Endothelial cell of umbilical vein (primary cell): ENCODE measurements around the gene PTH1R. TPM values are rescaled to one million over a fixed set of nuclear protein-coding genes. Genes with fewer than 3 reads are reported as not detected.

ENCODE experiments used
- BruUV-seq: library from RNA; stranded (reverse); fragments of 400-500 nt; replicated peaks from 2 replicates; lab custom pipeline; 2021; lab: Mats Ljungman, UMichigan
- CTCF ChIA-PET: fragments of 300-600, 350-600 bp; sonication (Branson Sonifier 250); formaldehyde crosslinking; loops from one replicate; lab custom pipeline; 2021; ENCODE audit warnings: antibody characterized with exemption, inconsistent platforms; lab: Charles Lee
- POLR2A ChIA-PET: fragments of 300-600, 350-600 bp; sonication (Branson Sonifier 250); formaldehyde crosslinking; loops from one replicate; lab custom pipeline; 2021; ENCODE audit warnings: antibody characterized with exemption, inconsistent platforms; lab: Charles Lee
- DNase-seq: peaks from one replicate; pipeline ENCODE4 v3.0.0-alpha.2; 2011; ENCODE audit warnings: low read depth, low spot score
- FAIRE-seq: peaks from 2 replicates; lab custom pipeline; 2011; peaks lifted over from hg19 to GRCh38; lab: Jason Lieb, UNC
- H2AFZ ChIP-seq: 2 replicates; pipeline ENCODE4 v1.6.0; 2012; ENCODE audit warnings: low read depth, low read length, control low read depth, inconsistent platforms
- H3K27ac ChIP-seq: 2 replicates; pipeline ENCODE4 v1.5.1; 2011; ENCODE audit warnings: low read depth, mild to moderate bottlenecking, control low read depth, low read length, moderate library complexity; ENCODE audit not compliant: insufficient read depth
- H3K27me3 ChIP-seq, 2 experiments: 2 replicates each; pipeline versions ENCODE4 v1.6.0 to v1.6.1; 2011; ENCODE audit warnings: low read length in 2 of 2, mixed read lengths in 1 of 2; ENCODE audit not compliant: control insufficient read depth in 2 of 2, insufficient read depth in 2 of 2
- H3K36me3 ChIP-seq, 2 experiments: 2 replicates in 1 of 2; 3 replicates in 1 of 2; pipeline ENCODE4 v1.5.1; 2011; ENCODE audit warnings: low read length in 2 of 2, mild to moderate bottlenecking in 1 of 2, moderate library complexity in 1 of 2; ENCODE audit not compliant: control insufficient read depth in 2 of 2, insufficient read depth in 2 of 2; ENCODE audit errors: extremely low read depth in 1 of 2
- H3K4me1 ChIP-seq: 3 replicates; pipeline ENCODE4 v1.5.1; 2011; ENCODE audit warnings: mild to moderate bottlenecking, low read length; ENCODE audit not compliant: control insufficient read depth, insufficient read depth; ENCODE audit errors: extremely low read depth
- H3K4me2 ChIP-seq: 2 replicates; pipeline ENCODE4 v1.6.1; 2011; ENCODE audit warnings: low read length, control low read depth, mixed read lengths; ENCODE audit not compliant: insufficient read depth
- H3K4me3 ChIP-seq, 3 experiments: fragments of 200-600 bp in 1 of 3; sonication (generic), shearing (Covaris generic) in 1 of 3; replicated peaks in 1 of 3; 2 replicates each; pipeline ENCODE4 v1.5.1; 2011 to 2016; ENCODE audit warnings: control low read depth in 3 of 3, low read length in 3 of 3, mild to moderate bottlenecking in 2 of 3, inconsistent platforms in 1 of 3, low read depth in 1 of 3, moderate library complexity in 1 of 3; ENCODE audit not compliant: insufficient read depth in 1 of 3
- H3K79me2 ChIP-seq: 2 replicates; pipeline ENCODE4 v1.6.0; 2012; ENCODE audit warnings: low read length, inconsistent platforms; ENCODE audit not compliant: control insufficient read depth, insufficient read depth
- H3K9ac ChIP-seq: replicated peaks from 2 replicates; pipeline ENCODE3; 2011; ENCODE audit warnings: low read length, control low read depth; ENCODE audit not compliant: insufficient read depth; ENCODE audit errors: extremely low read depth
- H3K9me1 ChIP-seq: replicated peaks from 3 replicates; pipeline ENCODE4 v1.6.0; 2011; ENCODE audit warnings: mild to moderate bottlenecking, low read length; ENCODE audit not compliant: control insufficient read depth, insufficient read depth; ENCODE audit errors: extremely low read depth
- H3K9me3 ChIP-seq: replicated peaks from 2 replicates; pipeline ENCODE4 v1.5.1; 2012; ENCODE audit warnings: low read length, inconsistent platforms; ENCODE audit not compliant: control insufficient read depth, insufficient read depth
- H4K20me1 ChIP-seq: replicated peaks from 2 replicates; pipeline ENCODE3; 2011; ENCODE audit warnings: mild to moderate bottlenecking, low read length; ENCODE audit not compliant: control insufficient read depth, insufficient read depth; ENCODE audit errors: extremely low read depth
- EZH2 ChIP-seq: IDR thresholded peaks from 2 replicates; pipeline ENCODE4 v1.6.1; 2012; ENCODE audit warnings: borderline replicate concordance, low read depth, mild to moderate bottlenecking, moderate library complexity, low read length, inconsistent platforms; ENCODE audit not compliant: severe bottlenecking
- FOS ChIP-seq: IDR thresholded peaks from 2 replicates; pipeline ENCODE4 v1.6.1; 2011; ENCODE audit warnings: mild to moderate bottlenecking, low read length, moderate library complexity, borderline replicate concordance; ENCODE audit not compliant: insufficient read depth
- GATA2 ChIP-seq: IDR thresholded peaks from 2 replicates; pipeline ENCODE4 v1.7.0; 2011; ENCODE audit warnings: low read depth, mild to moderate bottlenecking, moderate library complexity, mixed read lengths, low read length; ENCODE audit not compliant: insufficient read length, insufficient read depth
- JUN ChIP-seq: IDR thresholded peaks from 2 replicates; pipeline ENCODE4 v1.6.1; 2011; ENCODE audit warnings: borderline replicate concordance, low read depth; ENCODE audit not compliant: insufficient read length, insufficient read depth
- MYC ChIP-seq: IDR thresholded peaks from one replicate; pipeline ENCODE4 v1.6.1; 2011; ENCODE audit warnings: mild to moderate bottlenecking, low read depth, low read length
- POLR2A ChIP-seq: IDR thresholded peaks from 2 replicates; pipeline ENCODE4 v1.6.1; 2012; ENCODE audit warnings: low read depth, mild to moderate bottlenecking, control low read depth, low read length
- POLR2AphosphoS5 ChIP-seq: IDR thresholded peaks from 2 replicates; pipeline ENCODE4 v1.6.1; 2012; ENCODE audit warnings: low read depth, mild to moderate bottlenecking, control low read depth, low read length, moderate library complexity; ENCODE audit not compliant: insufficient read depth
- dilution Hi-C: fragments of 300-500 bp; cut with MboI; formaldehyde crosslinking; loops from one replicate; pipeline ENCODE4 v1.15.0; 2019; ENCODE audit warnings: low sequenced_read_pairs; ENCODE audit not compliant: extremely low pct_ligation_motif_present
- intact Hi-C: fragments of 100-400 bp; cut with micrococcal nuclease; formaldehyde crosslinking; loops from one replicate; pipeline ENCODE4 v1.10.0; 2022
- polyA plus RNA-seq, 4 experiments: library from polyadenylated mRNA; depleted of rRNA in 3 of 4; stranded (reverse) in 3 of 4; unstranded in 1 of 4; fragments of >200 nt; gene quantifications; 2 replicates each; pipeline versions ENCODE4 v1.2.1 to v1.2.3, GENCODE V29; 2011 to 2012; ENCODE audit warnings: missing spikeins in 1 of 4
- total RNA-seq: library from RNA; stranded (reverse); gene quantifications from 2 replicates; pipeline ENCODE4 v1.2.3, GENCODE V29; 2021
- TF ChIP-seq, protein P1 (sequence below), 2 donors: IDR thresholded peaks; 1 replicate in 1 of 2; 2 replicates in 1 of 2; pipeline ENCODE4 v1.5.1; 2011; ENCODE audit warnings: low read length in 2 of 2, mild to moderate bottlenecking in 2 of 2, moderate library complexity in 2 of 2, control low read depth in 1 of 2, inconsistent platforms in 1 of 2, low read depth in 1 of 2; ENCODE audit not compliant: insufficient read depth in 1 of 2; ENCODE audit errors: extremely low read depth in 1 of 2
- TF ChIP-seq, protein P2 (sequence below): IDR thresholded peaks from 2 replicates; pipeline ENCODE4 v1.6.1; 2011; ENCODE audit not compliant: insufficient read depth, insufficient read length

The PTH1R gene
- total and polyA plus RNA-seq, 2 donors (not counting 3 experiments of a cell fraction or from before 2014, with no cell fraction given) = 0.08 to 0.46 TPM

DNA sequence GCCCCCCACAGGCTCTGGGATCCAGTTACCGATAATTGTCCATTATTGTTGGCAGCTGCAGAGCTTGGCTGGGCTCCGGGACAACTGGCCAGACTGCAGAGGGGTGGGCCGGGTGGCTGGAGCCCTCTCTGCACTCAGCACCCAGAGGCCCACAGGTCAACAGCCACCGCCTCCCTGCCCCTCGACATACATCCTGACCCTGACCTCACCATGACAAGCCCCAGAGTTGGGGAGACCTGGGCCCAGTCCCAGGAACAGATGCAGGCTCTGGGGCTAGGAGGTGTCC lies 22.4 kb downstream of the PTH1R start:
- no peaks in the 10 kb centered on the region for H4K20me1 ChIP-seq
- intact Hi-C loops = no loop called here
- no peak overlapping the region for H3K9ac ChIP-seq
- H3K27ac ChIP-seq = no peak overlapping the region
- H3K9me1 ChIP-seq = no peaks in the 10 kb centered on the region
- FAIRE-seq (no peak), DNase-seq (no peak)
- dilution Hi-C loops = no loop called here
- no peaks in the 10 kb centered on the region for H3K79me2 ChIP-seq
- no peaks in the 10 kb centered on the region for H3K9me3 ChIP-seq
- no peaks in the 10 kb centered on the region for H3K27me3 ChIP-seq
- H3K4me3 ChIP-seq = no peak overlapping the region
- H3K36me3 ChIP-seq = no peaks in the 10 kb centered on the region
- no peak overlapping the region for H3K4me2 ChIP-seq
- no peak overlapping the region for H2AFZ ChIP-seq
- ChIA-PET CTCF (interaction anchor here (2.4 kb wide), 1 partner anchor 9 kb away, joined by 15 read pairs; no protein-coding TSS in a partner anchor), POLR2A (no interaction called here)
- no peak for TF ChIP-seq EZH2
- TF ChIP-seq, protein P1, sequence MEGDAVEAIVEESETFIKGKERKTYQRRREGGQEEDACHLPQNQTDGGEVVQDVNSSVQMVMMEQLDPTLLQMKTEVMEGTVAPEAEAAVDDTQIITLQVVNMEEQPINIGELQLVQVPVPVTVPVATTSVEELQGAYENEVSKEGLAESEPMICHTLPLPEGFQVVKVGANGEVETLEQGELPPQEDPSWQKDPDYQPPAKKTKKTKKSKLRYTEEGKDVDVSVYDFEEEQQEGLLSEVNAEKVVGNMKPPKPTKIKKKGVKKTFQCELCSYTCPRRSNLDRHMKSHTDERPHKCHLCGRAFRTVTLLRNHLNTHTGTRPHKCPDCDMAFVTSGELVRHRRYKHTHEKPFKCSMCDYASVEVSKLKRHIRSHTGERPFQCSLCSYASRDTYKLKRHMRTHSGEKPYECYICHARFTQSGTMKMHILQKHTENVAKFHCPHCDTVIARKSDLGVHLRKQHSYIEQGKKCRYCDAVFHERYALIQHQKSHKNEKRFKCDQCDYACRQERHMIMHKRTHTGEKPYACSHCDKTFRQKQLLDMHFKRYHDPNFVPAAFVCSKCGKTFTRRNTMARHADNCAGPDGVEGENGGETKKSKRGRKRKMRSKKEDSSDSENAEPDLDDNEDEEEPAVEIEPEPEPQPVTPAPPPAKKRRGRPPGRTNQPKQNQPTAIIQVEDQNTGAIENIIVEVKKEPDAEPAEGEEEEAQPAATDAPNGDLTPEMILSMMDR (IDR thresholded peaks at IDR 0.05; ENCODE audit: extremely low read depth in 1 of 2, insufficient read depth in 1 of 2, low read depth in 1 of 2, low read length in 2 of 2) = no peak
- no peak for TF ChIP-seq POLR2A
- TF ChIP-seq FOS = no peak
- TF ChIP-seq, protein P2, sequence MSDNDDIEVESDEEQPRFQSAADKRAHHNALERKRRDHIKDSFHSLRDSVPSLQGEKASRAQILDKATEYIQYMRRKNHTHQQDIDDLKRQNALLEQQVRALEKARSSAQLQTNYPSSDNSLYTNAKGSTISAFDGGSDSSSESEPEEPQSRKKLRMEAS = no peak
- no peak for TF ChIP-seq POLR2AphosphoS5
- no peak for TF ChIP-seq GATA2
- no peak for TF ChIP-seq MYC
- TF ChIP-seq JUN = no peak
- H3K4me1 ChIP-seq = peaks cover 8% of the 10 kb centered on the region
- BruUV-seq = no TSS peak
